A549 (cell line): ENCODE results near the gene IER5L. TPM values are rescaled to one million over a fixed set of nuclear protein-coding genes. Genes with fewer than 3 reads are reported as not detected.

Experiments
- ATAC-seq, 2 experiments: fragments of 200-7000 bp in 1 of 2; fragments of >200 bp in 1 of 2; cut with Nextera tagmentation in 1 of 2; cut with Tn5 transposase in 1 of 2; 3 replicates each; pipeline versions ENCODE4 v1.8.0 to v1.9.1; 2018 to 2020; ENCODE audit warnings: mild to moderate bottlenecking in 1 of 2, moderate library complexity in 1 of 2
- CTCF ChIA-PET: fragments of 300-600 bp; sonication (Branson Sonifier 250); formaldehyde crosslinking; extraction: SDS; loops from one replicate; lab custom pipeline; 2021; ENCODE audit warnings: antibody characterized with exemption, inconsistent platforms; lab: Yijun Ruan, JAX
- POLR2A ChIA-PET: fragments of 350-600 bp; formaldehyde crosslinking; extraction: SDS; loops from one replicate; lab custom pipeline; 2021; ENCODE audit warnings: antibody characterized with exemption, inconsistent platforms; lab: Yijun Ruan, JAX
- DNase-seq, 2 experiments: peaks; one replicate each; pipeline versions ENCODE4 v3.0.0 to v3.0.0-alpha.2; 2011 to 2016; ENCODE audit warnings: low read depth in 1 of 2, low spot score in 1 of 2
- FAIRE-seq: peaks from 2 replicates; lab custom pipeline; 2011; peaks lifted over from hg19 to GRCh38; lab: Jason Lieb, UNC
- H3K27ac ChIP-seq, 2 experiments: fragments of >200 bp; sonication (Bioruptor Twin); formaldehyde crosslinking; 3 replicates each; pipeline ENCODE4 v1.5.1; 2016 to 2017
- H3K4me1 ChIP-seq: fragments of >200 bp; sonication (Bioruptor Twin); formaldehyde crosslinking; 3 replicates; pipeline ENCODE4 v1.6.1; 2016
- H3K4me2 ChIP-seq: fragments of >200 bp; sonication (Bioruptor Twin); formaldehyde crosslinking; 3 replicates; pipeline ENCODE4 v1.6.1; 2016
- H3K4me3 ChIP-seq: fragments of >200 bp; sonication (Bioruptor Twin); formaldehyde crosslinking; 3 replicates; pipeline ENCODE4 v1.5.1; 2016
- H3K9me3 ChIP-seq: fragments of >200 bp; sonication (Bioruptor Twin); formaldehyde crosslinking; 3 replicates; pipeline ENCODE4 v1.6.1; 2016
- CBX8 ChIP-seq: fragments of 200-600 bp; sonication (generic); IDR thresholded peaks from 2 replicates; pipeline ENCODE4 v1.6.1; 2016
- CEBPB ChIP-seq, 2 experiments: fragments of >200 bp in 1 of 2; sonication (Bioruptor Twin) in 1 of 2; formaldehyde crosslinking in 1 of 2; IDR thresholded peaks; 2 replicates each; pipeline ENCODE4 v1.6.1; 2012 to 2016
- CHD2 ChIP-seq: fragments of 150-350 bp; IDR thresholded peaks from 2 replicates; pipeline ENCODE4 v1.6.1; 2014; ENCODE audit warnings: low read length; ENCODE audit not compliant: partially characterized antibody
- EHF ChIP-seq: fragments of 250-450 bp; sonication (Bioruptor Pico); IDR thresholded peaks from 2 replicates; pipeline ENCODE4 v1.5.0; 2020; ENCODE audit warnings: mild to moderate bottlenecking
- EP300 ChIP-seq, 2 experiments: fragments of >200 bp; sonication (Bioruptor Twin); formaldehyde crosslinking; IDR thresholded peaks; 2 replicates in 1 of 2; 3 replicates in 1 of 2; pipeline ENCODE4 v1.6.1; 2016 to 2017
- ESRRA ChIP-seq: fragments of 150-350 bp; IDR thresholded peaks from 2 replicates; pipeline ENCODE4 v1.6.1; 2014; ENCODE audit warnings: mild to moderate bottlenecking, low read length, borderline replicate concordance
- FOSB ChIP-seq: fragments of 250-450 bp; sonication (Bioruptor Pico); IDR thresholded peaks from 2 replicates; pipeline ENCODE4 v1.5.0; 2020; ENCODE audit warnings: mild to moderate bottlenecking, moderate library complexity
- HOXB13 ChIP-seq: fragments of 250-450 bp; sonication (Bioruptor Pico); IDR thresholded peaks from 2 replicates; pipeline ENCODE4 v1.5.0; 2020; ENCODE audit warnings: low read depth, mild to moderate bottlenecking, moderate library complexity
- JUN ChIP-seq, 2 experiments: fragments of >200 bp; sonication (Bioruptor Twin); formaldehyde crosslinking; IDR thresholded peaks; 2 replicates in 1 of 2; 3 replicates in 1 of 2; pipeline ENCODE4 v1.6.1; 2016 to 2017
- JUNB ChIP-seq: fragments of >200 bp; sonication (Bioruptor Twin); formaldehyde crosslinking; IDR thresholded peaks from 2 replicates; pipeline ENCODE4 v1.6.1; 2016
- KDM5A ChIP-seq: fragments of 200-600 bp; sonication (generic); IDR thresholded peaks from 2 replicates; pipeline ENCODE4 v1.6.1; 2016; ENCODE audit warnings: antibody characterized with exemption, mild to moderate bottlenecking
- MAFK ChIP-seq: fragments of 450-650 bp; IDR thresholded peaks from 2 replicates; pipeline ENCODE4 v1.6.1; 2014; ENCODE audit not compliant: partially characterized antibody
- MAZ ChIP-seq: fragments of 150-350 bp; IDR thresholded peaks from 2 replicates; pipeline ENCODE4 v1.6.1; 2014; ENCODE audit warnings: antibody characterized with exemption, low read depth, low read length, borderline replicate concordance
- MYC ChIP-seq: IDR thresholded peaks from 2 replicates; pipeline ENCODE4 v1.6.1; 2012; ENCODE audit warnings: mild to moderate bottlenecking, inconsistent platforms, low read length, improper control_type of control experiment, borderline replicate concordance
- PHF8 ChIP-seq: fragments of 200-600 bp; sonication (generic); IDR thresholded peaks from 2 replicates; pipeline ENCODE4 v1.6.1; 2016; ENCODE audit warnings: low read depth, mild to moderate bottlenecking, antibody characterized with exemption, moderate library complexity, borderline replicate concordance
- POLR2A ChIP-seq: IDR thresholded peaks from 2 replicates; pipeline ENCODE4 v1.6.1; 2012; ENCODE audit warnings: mild to moderate bottlenecking, low read length
- POLR2AphosphoS2 ChIP-seq: conservative IDR thresholded peaks from 2 replicates; pipeline ENCODE4 v1.6.1; 2012; ENCODE audit warnings: low read length, improper control_type of control experiment, inconsistent platforms
- RCOR1 ChIP-seq: fragments of 150-350 bp; IDR thresholded peaks from 2 replicates; pipeline ENCODE4 v1.6.1; 2014; ENCODE audit warnings: antibody characterized with exemption, low read length, low read depth
- SMC3 ChIP-seq: fragments of >200 bp; sonication (Bioruptor Twin); formaldehyde crosslinking; IDR thresholded peaks from 3 replicates; pipeline ENCODE4 v1.6.1; 2018; ENCODE audit warnings: inconsistent platforms
- SREBF2 ChIP-seq: fragments of 450-650 bp; IDR thresholded peaks from 2 replicates; pipeline ENCODE4 v1.6.1; 2014; ENCODE audit warnings: mild to moderate bottlenecking, moderate library complexity
- ZC3H11A ChIP-seq: fragments of 450-650 bp; IDR thresholded peaks from 2 replicates; pipeline ENCODE4 v1.6.1; 2014; ENCODE audit warnings: antibody characterized with exemption, mild to moderate bottlenecking
- ZSCAN20 ChIP-seq: fragments of 250-450 bp; sonication (Bioruptor Pico); IDR thresholded peaks from 2 replicates; pipeline ENCODE4 v1.8.0; 2022; ENCODE audit warnings: mild to moderate bottlenecking, moderate library complexity
- WGBS: methylation state at CpG from one replicate; pipeline ENCODE4 v1.1.6; 2017; ENCODE audit errors: missing lambda C conversion rate; 5-methylcytosine and 5-hydroxymethylcytosine counted together
- polyA plus RNA-seq, 4 experiments: library from polyadenylated mRNA; depleted of rRNA in 3 of 4; stranded (reverse); fragments of >200 nt; fragmentation: RNase III in 1 of 4; extraction: RNeasy Plus Mini Kit Qiagen cat#74134 plus additional on column Dnase treatment in 1 of 4; gene quantifications; 2 replicates in 3 of 4; 3 replicates in 1 of 4; pipeline ENCODE4 v1.2.3, GENCODE V29; 2011 to 2017
- TF ChIP-seq, protein P1 (sequence below): IDR thresholded peaks from 2 replicates; pipeline ENCODE4 v1.6.1; 2012
- TF ChIP-seq, protein P2 (sequence below): fragments of 250-450 bp; sonication (Bioruptor Pico); IDR thresholded peaks from 2 replicates; pipeline ENCODE4 v1.5.0; 2021; ENCODE audit warnings: mild to moderate bottlenecking, moderate library complexity, borderline replicate concordance
- TF ChIP-seq, protein P3 (sequence below): IDR thresholded peaks from 2 replicates; pipeline ENCODE4 v1.6.1; 2012
- TF ChIP-seq, protein P4 (sequence below): IDR thresholded peaks from 2 replicates; pipeline ENCODE4 v1.6.1; 2012; ENCODE audit warnings: low read depth, borderline replicate concordance
- TF ChIP-seq, protein P5 (sequence below): fragments of 150-350 bp; IDR thresholded peaks from 2 replicates; pipeline ENCODE4 v1.6.1; 2014; ENCODE audit warnings: low read depth, mild to moderate bottlenecking, low read length
- TF ChIP-seq, protein P6 (sequence below): fragments of >200 bp; sonication (Bioruptor Twin); formaldehyde crosslinking; IDR thresholded peaks from 3 replicates; pipeline ENCODE4 v1.6.1; 2016

The IER5L gene
- polyA plus RNA-seq, 2 of the 4 experiments (the other 2 are of a cell fraction) = 25.1 to 67.5 TPM

DNA sequence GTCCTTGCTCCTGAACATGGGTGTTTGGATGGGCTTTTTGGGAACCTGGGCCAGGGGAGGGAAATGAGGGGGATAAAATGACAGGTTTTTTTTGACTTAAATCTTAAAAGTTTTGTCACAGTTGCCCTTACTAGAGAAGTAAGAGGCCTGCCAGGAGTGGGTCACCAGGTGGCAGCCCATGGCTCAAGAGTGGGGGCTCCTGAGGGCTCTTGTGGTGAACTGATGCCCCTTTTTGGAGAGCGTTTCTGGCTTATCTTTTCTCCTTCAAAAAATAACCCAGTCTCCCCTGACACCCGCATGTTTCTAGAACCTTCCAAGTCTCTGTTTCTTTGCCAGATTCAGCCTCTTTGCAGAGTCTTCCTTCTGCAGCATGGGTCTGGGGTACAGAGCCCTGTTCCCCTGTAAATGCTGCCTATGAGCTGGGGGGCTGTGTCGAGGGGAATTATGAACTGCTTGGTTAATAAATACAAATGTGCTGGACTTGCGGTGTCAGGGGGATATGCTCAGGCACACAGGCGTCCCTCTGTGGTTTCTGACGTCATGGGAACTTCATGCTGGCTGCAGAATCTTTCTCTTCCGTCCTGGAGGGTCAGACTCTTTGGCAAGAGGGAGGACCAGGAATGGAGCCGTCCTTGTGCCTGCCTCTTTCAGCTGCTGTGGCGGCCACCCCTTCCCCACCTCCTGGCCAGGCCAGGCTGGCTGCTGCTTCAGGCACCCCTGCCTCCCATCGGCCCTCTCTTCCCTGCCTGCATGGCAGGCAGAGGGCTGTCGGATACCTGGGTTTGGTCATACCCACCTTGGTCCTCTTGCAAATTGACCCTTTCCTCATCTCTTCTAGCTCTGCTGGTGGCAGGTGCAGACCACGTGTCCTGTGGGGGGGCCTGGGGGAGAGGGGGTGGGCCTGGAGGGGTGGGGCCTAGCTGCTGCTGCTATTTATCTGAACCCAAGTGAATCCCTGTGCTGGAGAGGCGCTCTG is 36.7 kb downstream of the IER5L start:
- Histone ChIP-seq H3K4me2 (peak overlapping the region; percentile 91), H3K4me3 (peak overlapping the region; percentile 44; the same call in 2 of the 3 replicates), H3K9me3 (no peaks in the 10 kb centered on the region), H3K27ac (peak overlapping the region; percentile 99), H3K4me1 (peaks cover 74% of the 10 kb centered on the region)
- ATAC-seq = no peak
- TF ChIP-seq, protein P1, sequence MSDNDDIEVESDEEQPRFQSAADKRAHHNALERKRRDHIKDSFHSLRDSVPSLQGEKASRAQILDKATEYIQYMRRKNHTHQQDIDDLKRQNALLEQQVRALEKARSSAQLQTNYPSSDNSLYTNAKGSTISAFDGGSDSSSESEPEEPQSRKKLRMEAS = 0 out of 2 replicates have a peak, but pooled peaks have one; percentile 38
- TF ChIP-seq JUNB = no peak
- TF ChIP-seq JUN (IDR thresholded peaks at IDR 0.05) = 0 out of 5 replicates have a peak, but pooled peaks of 1 of the 2 experiments have one; percentile 34
- WGBS = 68% methylated on average over 13 of the region's 13 CpGs
- FAIRE-seq = no peak
- DNase-seq = peak in 1 of 2 experiments; percentile 31
- ChIA-PET CTCF (interaction anchor here (1.2 to 28.1 kb wide), 11 partner anchors 13 to 490 kb away, joined by 3 to 1029 read pairs (median 14); partner anchors contain the start of genes ASB6, C9orf50, IER5L and NTMT1), POLR2A (interaction anchor here (0.6 to 3.5 kb wide), 17 partner anchors 10 to 479 kb away, joined by 3 to 44 read pairs (median 9); partner anchors contain the start of genes C9orf50 and IER5L)

DNA sequence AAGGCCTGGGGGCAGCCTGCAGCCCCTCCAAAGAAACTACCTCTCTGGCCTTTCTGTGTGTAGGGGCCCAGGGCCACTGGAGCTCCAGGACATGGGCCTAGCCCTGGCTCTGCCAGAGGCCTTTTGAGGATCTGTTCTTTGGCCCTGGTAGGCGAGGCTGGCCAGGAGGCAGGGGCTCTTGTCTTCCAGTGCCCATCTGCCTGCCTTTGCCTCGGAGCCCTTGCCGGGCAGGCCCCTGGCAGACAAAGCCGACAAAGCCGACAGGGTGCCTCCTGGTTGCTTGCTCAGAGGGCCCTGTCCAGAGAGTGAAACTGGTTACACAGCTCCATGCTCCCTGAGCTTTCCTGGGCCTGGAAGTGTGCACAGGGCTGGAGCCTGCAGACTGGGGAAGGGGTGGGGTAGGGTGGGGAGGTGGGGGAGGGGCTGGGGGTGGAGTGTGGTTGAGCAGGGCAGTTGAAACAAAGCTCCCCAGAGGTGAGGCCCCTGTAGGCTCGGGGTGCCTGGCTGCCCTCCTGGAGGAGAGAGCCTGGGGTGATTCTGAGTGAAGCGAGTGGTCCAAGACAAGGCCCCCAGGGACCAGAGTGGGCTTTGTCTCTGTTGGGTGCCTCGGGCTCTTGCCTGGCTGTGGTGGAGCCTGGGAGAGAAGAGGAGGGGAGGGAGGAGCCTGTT is 37.5 kb downstream of the IER5L start:
- ATAC-seq (peak; percentile 4 to 18; a peak in 3 of 6 replicates), FAIRE-seq (no peak), DNase-seq (peak in 1 of 2 experiments; percentile 35)
- H3K4me2 ChIP-seq = peak overlapping the region; percentile 91
- peaks cover 66% of the 10 kb centered on the region for H3K4me1 ChIP-seq
- CTCF ChIA-PET = interaction anchor here (0.7 to 28.1 kb wide), 38 partner anchors 12 to 651 kb away, joined by 3 to 1029 read pairs (median 5); partner anchors contain the start of genes ASB6, C9orf50, IER5L and NTMT1
- peak overlapping the region; percentile 99 for H3K27ac ChIP-seq
- H3K9me3 ChIP-seq = no peaks in the 10 kb centered on the region
- POLR2A ChIA-PET = interaction anchor here (0.6 to 3.5 kb wide), 25 partner anchors 9 to 499 kb away, joined by 3 to 44 read pairs (median 5); partner anchors contain the start of genes C9orf50 and IER5L
- peak overlapping the region; percentile 44 for H3K4me3 ChIP-seq
- 13% methylated on average over 7 of the region's 8 CpGs for WGBS
- TF ChIP-seq CHD2 = no peak
- TF ChIP-seq PHF8 = no peak
- peak; percentile 42; the same call in 1 of the 2 replicates for TF ChIP-seq HOXB13 (CRISPR knock-in tag)
- TF ChIP-seq, protein P2, sequence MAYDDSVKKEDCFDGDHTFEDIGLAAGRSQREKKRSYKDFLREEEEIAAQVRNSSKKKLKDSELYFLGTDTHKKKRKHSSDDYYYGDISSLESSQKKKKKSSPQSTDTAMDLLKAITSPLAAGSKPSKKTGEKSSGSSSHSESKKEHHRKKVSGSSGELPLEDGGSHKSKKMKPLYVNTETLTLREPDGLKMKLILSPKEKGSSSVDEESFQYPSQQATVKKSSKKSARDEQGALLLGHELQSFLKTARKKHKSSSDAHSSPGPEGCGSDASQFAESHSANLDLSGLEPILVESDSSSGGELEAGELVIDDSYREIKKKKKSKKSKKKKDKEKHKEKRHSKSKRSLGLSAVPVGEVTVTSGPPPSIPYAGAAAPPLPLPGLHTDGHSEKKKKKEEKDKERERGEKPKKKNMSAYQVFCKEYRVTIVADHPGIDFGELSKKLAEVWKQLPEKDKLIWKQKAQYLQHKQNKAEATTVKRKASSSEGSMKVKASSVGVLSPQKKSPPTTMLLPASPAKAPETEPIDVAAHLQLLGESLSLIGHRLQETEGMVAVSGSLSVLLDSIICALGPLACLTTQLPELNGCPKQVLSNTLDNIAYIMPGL = no peak
- no peak for TF ChIP-seq SMC3
- no peak for TF ChIP-seq SREBF2
- no peak for TF ChIP-seq MYC
- no peak for TF ChIP-seq ZC3H11A
- no peak for TF ChIP-seq POLR2AphosphoS2
- TF ChIP-seq, protein P3, sequence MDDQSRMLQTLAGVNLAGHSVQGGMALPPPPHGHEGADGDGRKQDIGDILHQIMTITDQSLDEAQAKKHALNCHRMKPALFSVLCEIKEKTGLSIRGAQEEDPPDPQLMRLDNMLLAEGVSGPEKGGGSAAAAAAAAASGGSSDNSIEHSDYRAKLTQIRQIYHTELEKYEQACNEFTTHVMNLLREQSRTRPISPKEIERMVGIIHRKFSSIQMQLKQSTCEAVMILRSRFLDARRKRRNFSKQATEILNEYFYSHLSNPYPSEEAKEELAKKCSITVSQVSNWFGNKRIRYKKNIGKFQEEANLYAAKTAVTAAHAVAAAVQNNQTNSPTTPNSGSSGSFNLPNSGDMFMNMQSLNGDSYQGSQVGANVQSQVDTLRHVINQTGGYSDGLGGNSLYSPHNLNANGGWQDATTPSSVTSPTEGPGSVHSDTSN = no peak
- no peak for TF ChIP-seq KDM5A
- TF ChIP-seq FOSB (CRISPR knock-in tag) = no peak
- TF ChIP-seq MAFK = no peak
- no peak for TF ChIP-seq EHF
- TF ChIP-seq, protein P4, sequence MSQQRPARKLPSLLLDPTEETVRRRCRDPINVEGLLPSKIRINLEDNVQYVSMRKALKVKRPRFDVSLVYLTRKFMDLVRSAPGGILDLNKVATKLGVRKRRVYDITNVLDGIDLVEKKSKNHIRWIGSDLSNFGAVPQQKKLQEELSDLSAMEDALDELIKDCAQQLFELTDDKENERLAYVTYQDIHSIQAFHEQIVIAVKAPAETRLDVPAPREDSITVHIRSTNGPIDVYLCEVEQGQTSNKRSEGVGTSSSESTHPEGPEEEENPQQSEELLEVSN = peak; percentile 22; the same call in 1 of the 2 replicates
- TF ChIP-seq POLR2A = peak; percentile 41
- TF ChIP-seq RCOR1 = no peak
- TF ChIP-seq CBX8 = no peak
- no peak for TF ChIP-seq MAZ
- TF ChIP-seq JUN (IDR thresholded peaks at IDR 0.05) = peak; percentile 3 to 17; a peak in 2 of 5 replicates
- no peak for TF ChIP-seq ESRRA
- TF ChIP-seq, protein P5, sequence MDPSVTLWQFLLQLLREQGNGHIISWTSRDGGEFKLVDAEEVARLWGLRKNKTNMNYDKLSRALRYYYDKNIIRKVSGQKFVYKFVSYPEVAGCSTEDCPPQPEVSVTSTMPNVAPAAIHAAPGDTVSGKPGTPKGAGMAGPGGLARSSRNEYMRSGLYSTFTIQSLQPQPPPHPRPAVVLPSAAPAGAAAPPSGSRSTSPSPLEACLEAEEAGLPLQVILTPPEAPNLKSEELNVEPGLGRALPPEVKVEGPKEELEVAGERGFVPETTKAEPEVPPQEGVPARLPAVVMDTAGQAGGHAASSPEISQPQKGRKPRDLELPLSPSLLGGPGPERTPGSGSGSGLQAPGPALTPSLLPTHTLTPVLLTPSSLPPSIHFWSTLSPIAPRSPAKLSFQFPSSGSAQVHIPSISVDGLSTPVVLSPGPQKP = no peak
- no peak for TF ChIP-seq EP300 (IDR thresholded peaks at IDR 0.05)
- TF ChIP-seq CEBPB (IDR thresholded peaks at IDR 0.05) = no peak
- TF ChIP-seq ZSCAN20 (CRISPR knock-in tag) = no peak
- TF ChIP-seq, protein P6, sequence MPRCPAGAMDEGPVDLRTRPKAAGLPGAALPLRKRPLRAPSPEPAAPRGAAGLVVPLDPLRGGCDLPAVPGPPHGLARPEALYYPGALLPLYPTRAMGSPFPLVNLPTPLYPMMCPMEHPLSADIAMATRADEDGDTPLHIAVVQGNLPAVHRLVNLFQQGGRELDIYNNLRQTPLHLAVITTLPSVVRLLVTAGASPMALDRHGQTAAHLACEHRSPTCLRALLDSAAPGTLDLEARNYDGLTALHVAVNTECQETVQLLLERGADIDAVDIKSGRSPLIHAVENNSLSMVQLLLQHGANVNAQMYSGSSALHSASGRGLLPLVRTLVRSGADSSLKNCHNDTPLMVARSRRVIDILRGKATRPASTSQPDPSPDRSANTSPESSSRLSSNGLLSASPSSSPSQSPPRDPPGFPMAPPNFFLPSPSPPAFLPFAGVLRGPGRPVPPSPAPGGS = peak; percentile 16; the same call in 1 of the 3 replicates
